22Rv1 (cell line): ENCODE measurements around the gene PRIMPOL.

Experiments
- ZFX ChIP-seq: fragments of 450-650 bp; IDR thresholded peaks from 2 replicates; pipeline ENCODE4 v1.6.1; 2017; ENCODE audit warnings: antibody characterized with exemption, borderline replicate concordance
- TF ChIP-seq, protein P1 (sequence below): fragments of 450-650 bp; IDR thresholded peaks from 2 replicates; pipeline ENCODE4 v1.5.1; 2017; ENCODE audit warnings: mild to moderate bottlenecking

DNA sequence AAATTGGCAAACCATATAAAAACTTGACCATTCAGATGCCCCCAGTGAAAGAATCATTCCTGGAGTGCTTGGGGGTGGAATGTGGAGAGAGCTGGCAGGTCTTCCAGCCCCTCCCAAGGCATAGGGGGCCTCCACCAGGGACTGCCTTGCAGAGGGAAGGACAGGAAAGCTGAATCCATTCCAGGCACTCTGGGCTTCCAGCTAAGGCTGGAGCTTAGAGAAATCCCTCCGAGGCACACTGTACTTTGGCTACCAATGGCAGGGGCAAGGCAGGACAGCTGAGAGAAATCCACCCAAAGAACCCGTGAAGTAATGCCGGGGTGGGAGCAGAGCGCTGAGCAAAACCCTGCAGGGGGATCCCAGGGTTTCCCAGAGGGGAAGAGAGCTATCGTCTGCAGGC is 80.4 kb downstream of the PRIMPOL start:
- TF ChIP-seq, protein P1, sequence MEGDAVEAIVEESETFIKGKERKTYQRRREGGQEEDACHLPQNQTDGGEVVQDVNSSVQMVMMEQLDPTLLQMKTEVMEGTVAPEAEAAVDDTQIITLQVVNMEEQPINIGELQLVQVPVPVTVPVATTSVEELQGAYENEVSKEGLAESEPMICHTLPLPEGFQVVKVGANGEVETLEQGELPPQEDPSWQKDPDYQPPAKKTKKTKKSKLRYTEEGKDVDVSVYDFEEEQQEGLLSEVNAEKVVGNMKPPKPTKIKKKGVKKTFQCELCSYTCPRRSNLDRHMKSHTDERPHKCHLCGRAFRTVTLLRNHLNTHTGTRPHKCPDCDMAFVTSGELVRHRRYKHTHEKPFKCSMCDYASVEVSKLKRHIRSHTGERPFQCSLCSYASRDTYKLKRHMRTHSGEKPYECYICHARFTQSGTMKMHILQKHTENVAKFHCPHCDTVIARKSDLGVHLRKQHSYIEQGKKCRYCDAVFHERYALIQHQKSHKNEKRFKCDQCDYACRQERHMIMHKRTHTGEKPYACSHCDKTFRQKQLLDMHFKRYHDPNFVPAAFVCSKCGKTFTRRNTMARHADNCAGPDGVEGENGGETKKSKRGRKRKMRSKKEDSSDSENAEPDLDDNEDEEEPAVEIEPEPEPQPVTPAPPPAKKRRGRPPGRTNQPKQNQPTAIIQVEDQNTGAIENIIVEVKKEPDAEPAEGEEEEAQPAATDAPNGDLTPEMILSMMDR, result no peak
- TF ChIP-seq ZFX, result no peak
